Stimulated activated CD4-positive, alpha-beta T cell treated with anti-CD3 and anti-CD28 coated beads, TNF-alpha, amount 100 ng/mL, for 4 hours (primary cell): Measurements from ENCODE around the gene SNRPD2.

ENCODE experiments used
- DNase-seq, 3 experiments: peaks; one replicate each; pipeline ENCODE4 v3.0.0-alpha.2; 2020; ENCODE audit warnings: low read depth in 3 of 3

SNRPD2 gene

GRCh38 chr19:45657520-45658167, 34.1 kb downstream of the SNRPD2 start:
- no peak for DNase-seq

DNA sequence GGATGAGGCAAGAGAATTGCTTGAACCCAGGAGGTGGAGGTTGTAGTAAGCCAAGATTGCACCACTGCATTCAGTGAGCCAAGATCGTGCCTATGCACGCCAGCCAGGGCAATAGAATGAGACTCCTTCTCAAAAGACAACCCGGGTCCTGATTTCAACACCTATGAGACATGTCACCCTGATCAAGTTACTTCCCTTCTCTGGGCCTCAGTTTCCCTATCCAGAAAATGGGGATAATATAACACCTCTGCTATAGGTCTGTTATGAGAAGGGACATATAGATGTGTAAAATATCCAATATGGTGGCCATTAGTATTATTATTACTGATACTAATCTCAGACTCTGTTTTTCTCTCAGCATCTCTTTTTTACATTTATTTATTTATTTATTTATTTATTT, 36.7 kb downstream of the SNRPD2 start:
- DNase-seq = no peak

GRCh38 chr19:45653634-45654033, 38.1 kb downstream of the SNRPD2 start:
- DNase-seq = no peak

DNA sequence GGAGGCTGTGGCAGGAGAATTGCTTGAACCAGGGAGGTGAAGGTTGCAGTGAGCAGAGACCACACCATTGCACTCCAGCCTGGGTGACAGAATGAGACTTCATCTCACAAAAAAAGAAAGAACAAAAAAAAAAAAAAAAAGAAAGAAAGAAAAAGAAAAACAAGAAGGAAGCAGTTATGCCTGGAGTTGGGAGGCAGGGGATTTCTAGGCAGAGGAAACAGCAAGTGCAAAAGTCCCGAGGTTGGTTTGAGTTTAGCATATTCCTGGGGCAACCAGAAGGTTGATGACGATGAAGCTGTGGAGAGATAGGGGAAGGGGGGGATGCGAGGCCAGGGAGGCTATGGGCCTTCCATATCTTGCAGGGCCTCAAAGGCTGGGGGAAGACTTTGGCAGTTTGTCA, 41.0 kb downstream of the SNRPD2 start:
- no peak for DNase-seq

GRCh38 chr19:45646345-45646698, 45.4 kb downstream of the SNRPD2 start:
- DNase-seq = no peak

DNA sequence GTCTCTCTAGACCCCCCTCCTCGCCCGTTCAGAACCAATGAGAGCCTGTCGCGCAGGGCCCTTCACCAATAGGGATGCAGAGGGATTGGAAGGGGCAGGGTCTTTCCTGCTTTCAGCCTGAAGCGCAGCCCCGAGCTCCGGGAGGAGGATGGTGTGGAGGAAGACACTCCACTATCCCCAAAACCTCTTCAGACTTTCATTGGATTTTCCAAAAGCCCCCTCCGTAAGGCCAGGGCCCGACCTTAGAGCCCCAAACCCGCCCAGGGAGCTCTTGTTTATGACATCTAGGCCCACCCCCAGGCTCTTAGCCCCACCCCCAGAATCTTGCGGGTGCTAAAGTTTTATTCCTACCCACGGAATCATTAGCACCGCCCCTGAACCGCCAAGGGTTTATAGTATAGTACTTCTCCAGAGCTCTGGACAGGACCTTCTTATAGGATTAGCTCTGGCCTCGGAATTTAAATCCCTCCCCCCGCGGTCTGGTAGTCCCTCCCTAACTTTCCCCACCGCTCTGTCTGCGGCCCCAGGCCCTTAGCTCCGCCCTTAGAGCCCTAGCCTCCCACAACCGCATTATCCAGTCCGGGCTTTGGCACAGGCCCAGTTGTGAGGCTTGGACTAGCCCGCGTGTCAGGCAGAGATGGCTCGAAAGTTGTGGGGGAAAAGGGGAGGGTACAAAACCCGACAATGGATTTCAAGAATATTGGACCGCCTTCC, 46.0 kb downstream of the SNRPD2 start:
- DNase-seq = peak in 2 of 3 experiments; percentile 55

- DNase-seq = no peak
Observed at GRCh38 chr19:45645068-45645630, 46.6 kb downstream of the SNRPD2 start.

GRCh38 chr19:45643927-45644771, 47.6 kb downstream of the SNRPD2 start:
- no peak for DNase-seq

GRCh38 chr19:45643024-45643926, 48.5 kb downstream of the SNRPD2 start:
- peak; percentile 84 to 95 (median 87) for DNase-seq

- peak; percentile 25 to 57 (median 28) for DNase-seq
Observed at GRCh38 chr19:45641274-45642105, 50.3 kb downstream of the SNRPD2 start.

DNA sequence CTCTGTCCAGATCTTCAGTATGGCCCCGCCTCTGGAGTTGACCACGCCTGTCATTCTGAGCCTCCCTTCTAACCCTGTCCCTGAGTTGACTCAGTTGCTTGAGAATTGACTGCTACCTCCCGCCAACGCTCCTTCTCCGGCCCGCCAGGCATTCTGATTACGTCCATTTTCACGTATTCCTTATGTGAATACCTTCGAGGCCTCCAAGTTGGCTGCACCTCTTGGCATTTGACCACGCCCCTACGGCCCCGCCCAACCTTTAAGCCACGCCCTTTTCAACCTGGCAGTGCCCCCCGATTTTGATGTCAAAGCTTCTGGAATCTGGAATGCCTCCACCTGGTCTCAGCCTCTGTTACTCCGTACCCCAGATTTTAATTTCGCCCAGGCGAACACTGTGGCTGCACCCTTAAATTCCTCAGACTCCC, 50.9 kb downstream of the SNRPD2 start:
- no peak for DNase-seq

GRCh38 chr19:45638930-45639729, 52.6 kb downstream of the SNRPD2 start, which contains the start of gene EML2:
Gene EML2, minus strand, starts transcription at chr19:45639397. Its CDS starts 21 bp downstream, at chr19:45639376.
- peak in 2 of 3 experiments; percentile 25 to 28 for DNase-seq

DNA sequence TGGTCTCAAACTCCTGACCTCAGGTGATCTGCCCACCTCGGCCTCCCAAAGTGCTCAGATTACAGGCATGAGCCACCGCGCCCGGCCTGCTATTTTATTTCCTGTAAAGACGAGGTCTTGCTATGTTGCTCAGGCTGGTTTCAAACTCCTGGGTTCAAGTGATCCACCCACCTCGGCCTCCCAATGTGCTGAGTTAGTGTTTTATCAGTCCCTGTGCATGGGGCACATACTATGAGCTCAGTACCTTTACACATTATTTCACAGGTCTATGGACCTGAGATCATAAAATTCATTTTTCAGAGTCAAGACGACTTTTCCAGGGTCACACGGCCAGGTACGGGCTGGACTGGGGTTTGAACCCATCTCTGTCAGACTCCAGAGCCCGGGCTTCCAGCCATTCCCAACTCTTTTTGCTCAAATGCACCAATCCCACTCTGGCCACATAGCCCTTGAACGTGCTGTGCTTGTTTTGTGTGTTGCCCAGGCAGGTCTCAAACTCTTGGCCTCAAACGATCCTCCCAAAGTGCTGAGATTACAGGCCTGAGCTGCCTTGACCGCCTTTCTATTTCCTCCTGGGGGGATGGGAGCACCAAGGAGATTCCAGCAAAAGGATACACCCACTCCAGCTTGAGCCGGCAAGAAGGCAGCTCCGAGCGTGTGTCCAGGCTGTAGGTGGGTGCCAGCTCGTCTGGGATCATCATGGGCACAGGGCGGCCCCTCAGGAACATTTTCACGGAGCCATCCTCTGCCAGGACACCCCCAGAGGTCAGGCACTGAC, 53.7 kb downstream of the SNRPD2 start:
- DNase-seq = no peak
